ENCODE measurements around the gene ENOX1.
"Not testable (repeated sequence)": the region's sequence is repeated elsewhere in the genome, so short reads cannot be mapped to it uniquely, and the experiment has no call there.

The ENOX1 gene

GRCh38 chr13:43357564-43357963 is 429.2 kb downstream of the ENOX1 start:
- no peak for DNase-seq (ENCODE audit: low read depth, low spot score)

GRCh38 chr13:43356567-43356966 is 430.2 kb downstream of the ENOX1 start:
- DNase-seq (ENCODE audit: low read depth, low spot score), result no peak

- DNase-seq (ENCODE audit: low read depth, low spot score), result no peak
These were observed 431.0 kb downstream of the ENOX1 start for GRCh38 chr13:43355774-43356173.

- no peak for DNase-seq (ENCODE audit: low read depth, low spot score)
These were observed 432.4 kb downstream of the ENOX1 start for GRCh38 chr13:43354153-43354945.

- DNase-seq (ENCODE audit: low read depth, low spot score), result no peak
These were observed 433.1 kb downstream of the ENOX1 start for GRCh38 chr13:43353631-43354030.

GRCh38 chr13:43351612-43352011 is 435.2 kb downstream of the ENOX1 start:
- DNase-seq (ENCODE audit: low read depth, low spot score), result not testable (repeated sequence)

GRCh38 chr13:43348397-43348796 is 438.4 kb downstream of the ENOX1 start:
- no peak for DNase-seq (ENCODE audit: low read depth, low spot score)

GRCh38 chr13:43347877-43348276 is 438.9 kb downstream of the ENOX1 start:
- DNase-seq (ENCODE audit: low read depth, low spot score), result no peak

- no peak for DNase-seq (ENCODE audit: low read depth, low spot score)
These were observed 440.3 kb downstream of the ENOX1 start for GRCh38 chr13:43346427-43346826.

- no peak for DNase-seq (ENCODE audit: low read depth, low spot score)
These were observed 443.1 kb downstream of the ENOX1 start for GRCh38 chr13:43343645-43344044.

- no peak for DNase-seq (ENCODE audit: low read depth, low spot score)
These were observed 446.8 kb downstream of the ENOX1 start for GRCh38 chr13:43339805-43340550.

GRCh38 chr13:43339145-43339804 is 447.5 kb downstream of the ENOX1 start:
- no peak for DNase-seq (ENCODE audit: low read depth, low spot score)

- no peak for DNase-seq (ENCODE audit: low read depth, low spot score)
These were observed 451.0 kb downstream of the ENOX1 start for GRCh38 chr13:43335764-43336163.

- DNase-seq (ENCODE audit: low read depth, low spot score), result no peak
These were observed 453.6 kb downstream of the ENOX1 start for GRCh38 chr13:43333176-43333575.

- no peak for DNase-seq (ENCODE audit: low read depth, low spot score)
These were observed 455.1 kb downstream of the ENOX1 start for GRCh38 chr13:43331672-43332071.

GRCh38 chr13:43329702-43330101 is 457.1 kb downstream of the ENOX1 start:
- no peak for DNase-seq (ENCODE audit: low read depth, low spot score)

- DNase-seq (ENCODE audit: low read depth, low spot score), result no peak
These were observed 457.9 kb downstream of the ENOX1 start for GRCh38 chr13:43328907-43329306.

- no peak for DNase-seq (ENCODE audit: low read depth, low spot score)
These were observed 460.7 kb downstream of the ENOX1 start for GRCh38 chr13:43326100-43326499.

- no peak for DNase-seq (ENCODE audit: low read depth, low spot score)
These were observed 461.1 kb downstream of the ENOX1 start for GRCh38 chr13:43325636-43326035.

GRCh38 chr13:43324129-43324528 is 462.6 kb downstream of the ENOX1 start:
- DNase-seq (ENCODE audit: low read depth, low spot score), result no peak

GRCh38 chr13:43319617-43320444 is 466.9 kb downstream of the ENOX1 start:
- no peak for DNase-seq (ENCODE audit: low read depth, low spot score)

- no peak for DNase-seq (ENCODE audit: low read depth, low spot score)
These were observed 469.8 kb downstream of the ENOX1 start for GRCh38 chr13:43316946-43317353.

Measured in activated naive CD8-positive, alpha-beta T cell treated with anti-CD3 and anti-CD28 coated beads, Interleukin-2, amount 50 U/mL, for 16 hours (primary cell).